ENCODE data around the gene FBXO39.
"Not testable (repeated sequence)": the region's sequence is repeated elsewhere in the genome, so short reads cannot be mapped to it uniquely, and the experiment has no call there.

The FBXO39 gene

GRCh38 chr17:6775871-6776405 lies at the start of gene FBXO39:
Gene FBXO39 (plus strand): TSS chr17:6776215. CDS start chr17:6779869, 3,654 bp downstream.
- no peak for DNase-seq (ENCODE audit: low read depth in 2 of 2)

- no peak for DNase-seq (ENCODE audit: low read depth in 2 of 2)
These were observed 46.5 kb upstream of the FBXO39 start for GRCh38 chr17:6729531-6729930.

GRCh38 chr17:6746665-6747064 lies 29.4 kb upstream of the FBXO39 start:
- not testable (repeated sequence) for DNase-seq (ENCODE audit: low read depth in 2 of 2)

GRCh38 chr17:6748617-6749016 lies 27.4 kb upstream of the FBXO39 start:
- DNase-seq (ENCODE audit: low read depth in 2 of 2): no peak

GRCh38 chr17:6749519-6749918 lies 26.5 kb upstream of the FBXO39 start:
- peak in 1 of 2 experiments; percentile 9 for DNase-seq (ENCODE audit: low read depth in 2 of 2)

- DNase-seq (ENCODE audit: low read depth in 2 of 2): peak; percentile 99
These were observed 23.7 kb upstream of the FBXO39 start for GRCh38 chr17:6752068-6752909.

- peak; percentile 79 to 81 for DNase-seq (ENCODE audit: low read depth in 2 of 2)
These were observed 23.0 kb upstream of the FBXO39 start for GRCh38 chr17:6753006-6753445.

GRCh38 chr17:6753546-6753945 lies 22.5 kb upstream of the FBXO39 start:
- no peak for DNase-seq (ENCODE audit: low read depth in 2 of 2)

GRCh38 chr17:6755281-6755680 lies 20.7 kb upstream of the FBXO39 start:
- no peak for DNase-seq (ENCODE audit: low read depth in 2 of 2)

- no peak for DNase-seq (ENCODE audit: low read depth in 2 of 2)
These were observed 20.3 kb upstream of the FBXO39 start, which contains the start of gene XAF1 for GRCh38 chr17:6755731-6756184. Gene XAF1 (plus strand): TSS chr17:6756046. CDS start chr17:6756079, 33 bp downstream.

GRCh38 chr17:6756425-6757031 lies 19.5 kb upstream of the FBXO39 start:
- no peak for DNase-seq (ENCODE audit: low read depth in 2 of 2)

- no peak for DNase-seq (ENCODE audit: low read depth in 2 of 2)
These were observed 18.3 kb upstream of the FBXO39 start for GRCh38 chr17:6757747-6758146.

GRCh38 chr17:6761779-6762178 lies 14.2 kb upstream of the FBXO39 start:
- DNase-seq (ENCODE audit: low read depth in 2 of 2): no peak

GRCh38 chr17:6768447-6768846 lies 7.6 kb upstream of the FBXO39 start:
- no peak for DNase-seq (ENCODE audit: low read depth in 2 of 2)

- DNase-seq (ENCODE audit: low read depth in 2 of 2): no peak
These were observed 4.0 kb upstream of the FBXO39 start for GRCh38 chr17:6772016-6772415.

- DNase-seq (ENCODE audit: low read depth in 2 of 2): not testable (repeated sequence)
These were observed 1.1 kb upstream of the FBXO39 start for GRCh38 chr17:6774906-6775305.

- DNase-seq (ENCODE audit: low read depth in 2 of 2): no peak
These were observed 3.4 kb downstream of the FBXO39 start for GRCh38 chr17:6779411-6779810.

- no peak for DNase-seq (ENCODE audit: low read depth in 2 of 2)
These were observed 4.0 kb downstream of the FBXO39 start for GRCh38 chr17:6780001-6780400.

GRCh38 chr17:6780886-6781285 lies 4.9 kb downstream of the FBXO39 start:
- DNase-seq (ENCODE audit: low read depth in 2 of 2): no peak

- no peak for DNase-seq (ENCODE audit: low read depth in 2 of 2)
These were observed 6.2 kb downstream of the FBXO39 start for GRCh38 chr17:6782244-6782643.

- DNase-seq (ENCODE audit: low read depth in 2 of 2): peak in 1 of 2 experiments; percentile 17
These were observed 10.6 kb downstream of the FBXO39 start for GRCh38 chr17:6786618-6787017.

GRCh38 chr17:6787081-6787693 lies 11.2 kb downstream of the FBXO39 start:
- no peak for DNase-seq (ENCODE audit: low read depth in 2 of 2)

Data from fibroblast of skin of left biceps (primary cell).